Activated B cell treated with CpG ODN at 0.5 μM for 24 hours (primary cell): ENCODE measurements around the gene MYL12A. TPM values are rescaled to one million over a fixed set of nuclear protein-coding genes. Genes with fewer than 3 reads are reported as not detected.
A peak's percentile ranks its signal among the peaks of the same experiment; 100 is the strongest.

ENCODE experiments used
- ATAC-seq: fragments of 200-7000 bp; cut with Tn5 transposase; one replicate; pipeline ENCODE4 v1.10.0; 2021; ENCODE audit warnings: low read depth, mild to moderate bottlenecking, moderate library complexity
- CTCF ChIA-PET: fragments of 350-600 bp; sonication (Branson Sonifier 250); formaldehyde crosslinking; loops from one replicate; lab custom pipeline; 2021; ENCODE audit warnings: antibody characterized with exemption; lab: Charles Lee
- POLR2A ChIA-PET: fragments of 350-600 bp; sonication (Branson Sonifier 250); formaldehyde crosslinking; loops from one replicate; lab custom pipeline; 2021; ENCODE audit warnings: antibody characterized with exemption; lab: Charles Lee
- DNase-seq: peaks from one replicate; pipeline ENCODE4 v3.0.0; 2022
- H3K27ac Mint-ChIP-seq: one replicate; pipeline ENCODE4 v1.8.0; 2020; ENCODE audit warnings: mixed read lengths
- H3K27me3 Mint-ChIP-seq: one replicate; pipeline ENCODE4 v1.8.0; 2021; ENCODE audit warnings: mixed read lengths
- H3K36me3 Mint-ChIP-seq: one replicate; pipeline ENCODE4 v1.8.0; 2021; ENCODE audit warnings: low read depth, mixed read lengths
- H3K4me1 Mint-ChIP-seq: one replicate; pipeline ENCODE4 v1.8.0; 2021; ENCODE audit warnings: mixed read lengths
- H3K4me3 Mint-ChIP-seq: one replicate; pipeline ENCODE4 v1.8.0; 2020; ENCODE audit warnings: mild to moderate bottlenecking, mixed read lengths
- H3K9me3 Mint-ChIP-seq: one replicate; pipeline ENCODE4 v1.8.0; 2020; ENCODE audit warnings: mixed read lengths
- CTCF ChIP-seq: fragments of 200-600 bp; IDR thresholded peaks from one replicate; pipeline ENCODE4 v1.8.0; 2022; ENCODE audit warnings: antibody characterized with exemption, mild to moderate bottlenecking
- intact Hi-C: fragments of 100-400 bp; cut with micrococcal nuclease; formaldehyde crosslinking; loops from one replicate; pipeline ENCODE4 v1.15.1; 2024
- total RNA-seq: library from RNA; stranded (reverse); gene quantifications from 2 replicates; pipeline ENCODE4 v1.2.3, GENCODE V29; 2022

The MYL12A gene
- total RNA-seq, 1 donor from 2014 or later = 394 TPM

DNA sequence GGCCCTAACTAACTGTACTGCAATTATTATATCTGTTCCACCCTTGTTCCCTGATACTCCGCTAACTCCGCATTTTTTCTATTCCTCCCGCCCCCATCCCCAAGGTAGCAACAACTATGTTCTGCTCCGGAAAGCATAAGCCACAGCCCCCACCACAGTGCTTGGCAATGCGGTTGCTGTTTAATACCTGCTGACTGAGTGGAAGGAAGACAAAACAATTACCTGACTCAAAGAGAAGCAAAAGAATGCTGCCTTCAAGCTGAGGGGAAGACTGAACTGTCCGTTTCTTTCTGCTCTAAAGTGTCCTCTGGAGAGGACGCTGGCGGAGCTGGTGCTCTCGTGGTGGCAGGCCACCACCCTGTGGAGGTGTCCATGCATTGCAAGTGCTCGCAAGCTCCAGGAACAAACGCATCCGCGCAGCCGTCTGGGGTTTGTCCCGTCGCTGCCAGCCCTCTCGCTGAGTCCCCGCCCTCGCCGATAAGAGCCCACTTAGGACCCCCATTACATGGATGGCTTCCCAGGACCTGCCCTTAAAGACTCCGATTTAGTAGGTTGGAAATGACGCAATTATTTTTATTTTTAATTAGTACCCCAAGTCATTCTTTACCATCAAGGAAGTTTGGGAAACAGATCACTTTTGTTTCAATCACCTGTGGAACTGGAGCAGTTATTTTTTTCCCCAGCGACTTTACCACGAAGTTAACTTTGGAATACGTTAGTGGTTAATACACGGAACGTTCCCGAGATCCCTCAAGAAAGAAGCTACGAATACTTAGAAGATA, 1.6 kb upstream of the MYL12A start:
- Mint-ChIP-seq H3K4me1 (peaks cover 44% of the 10 kb centered on the region), H3K27me3 (no peaks in the 10 kb centered on the region), H3K4me3 (peak overlapping the region; percentile 94), H3K36me3 (peaks cover 55% of the 10 kb centered on the region), H3K9me3 (peaks cover 7% of the 10 kb centered on the region), H3K27ac (peak overlapping the region; percentile 99)
- ATAC-seq = peak; percentile 62
- CTCF ChIA-PET = interaction anchor here (0.6 to 6.2 kb wide), 52 partner anchors 10 to 480 kb away, joined by 3 to 119 read pairs (median 4); partner anchors contain the start of gene MYL12B
- peak; percentile 54 for TF ChIP-seq CTCF
- intact Hi-C loops = loop anchor here (1.0 to 5.0 kb wide), 11 partner anchors 68 to 479 kb away; no protein-coding TSS in a partner anchor
- DNase-seq = peak; percentile 65
- POLR2A ChIA-PET = interaction anchor here (0.6 to 9.2 kb wide), 35 partner anchors 10 to 608 kb away, joined by 3 to 166 read pairs (median 5); partner anchors contain the start of genes EMILIN2 and MYL12B

DNA sequence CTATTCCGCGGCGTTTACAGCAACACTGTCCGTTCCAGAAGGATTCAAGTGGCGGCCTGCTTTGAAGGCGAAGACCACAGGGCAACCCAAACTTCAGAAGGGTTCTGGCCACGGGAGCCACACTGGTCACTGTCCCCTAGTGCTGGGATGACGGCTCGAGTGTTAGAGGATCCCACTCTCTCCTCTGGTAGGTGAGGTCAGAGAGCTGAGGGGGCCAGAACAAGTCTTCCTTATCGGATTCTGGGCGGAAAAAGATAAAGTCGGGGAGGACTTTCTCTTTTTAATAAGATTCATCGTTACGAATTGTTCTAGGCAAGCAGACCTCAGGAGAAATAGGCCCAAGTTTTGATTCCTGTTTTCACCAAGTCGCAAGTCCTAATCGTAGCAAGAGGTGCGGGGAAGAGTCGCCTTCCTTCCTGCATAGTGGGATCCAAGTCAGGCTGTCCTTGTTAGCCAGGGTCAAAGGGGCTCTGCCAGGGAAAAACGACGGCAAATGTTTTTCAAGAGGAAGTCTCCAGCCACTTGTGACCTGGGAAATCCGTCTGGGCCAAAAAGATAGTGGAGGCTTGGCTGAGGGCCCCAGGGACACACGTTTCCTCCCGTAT, 864 bp upstream of the MYL12A start:
- peaks cover 50% of the 10 kb centered on the region for H3K36me3 Mint-ChIP-seq
- H3K9me3 Mint-ChIP-seq = peaks cover 5% of the 10 kb centered on the region
- peak overlapping the region; percentile 99 for H3K27ac Mint-ChIP-seq
- ATAC-seq (peak; percentile 5), DNase-seq (peak; percentile 37)
- TF ChIP-seq CTCF = no peak
- POLR2A ChIA-PET = interaction anchor here (0.6 to 9.2 kb wide), 52 partner anchors 10 to 591 kb away, joined by 3 to 166 read pairs (median 6); partner anchors contain the start of genes EMILIN2, MYL12B, SMCHD1 and TGIF1
- CTCF ChIA-PET = interaction anchor here (0.6 to 6.2 kb wide), 51 partner anchors 9 to 480 kb away, joined by 3 to 119 read pairs (median 5); partner anchors contain the start of gene MYL12B
- H3K27me3 Mint-ChIP-seq = no peaks in the 10 kb centered on the region
- peak overlapping the region; percentile 94 for H3K4me3 Mint-ChIP-seq
- intact Hi-C loops = loop anchor here (1.0 to 5.0 kb wide), 20 partner anchors 15 to 591 kb away; partner anchors contain the start of genes EMILIN2, LPIN2 and SMCHD1
- peaks cover 50% of the 10 kb centered on the region for H3K4me1 Mint-ChIP-seq

- Mint-ChIP-seq H3K4me3 (peak overlapping the region; percentile 94), H3K27me3 (no peaks in the 10 kb centered on the region), H3K4me1 (peaks cover 64% of the 10 kb centered on the region), H3K9me3 (no peaks in the 10 kb centered on the region), H3K27ac (peak overlapping the region; percentile 99), H3K36me3 (peaks cover 46% of the 10 kb centered on the region)
- no peak for TF ChIP-seq CTCF
- ChIA-PET POLR2A (interaction anchor here (0.6 to 9.2 kb wide), 33 partner anchors 8 to 592 kb away, joined by 3 to 166 read pairs (median 7); partner anchors contain the start of genes EMILIN2, MYL12B, SMCHD1 and TGIF1), CTCF (interaction anchor here (1.1 to 6.2 kb wide), 8 partner anchors 13 to 418 kb away, joined by 3 to 119 read pairs (median 20); partner anchors contain the start of gene MYL12B)
- DNase-seq (no peak), ATAC-seq (no peak)
- intact Hi-C loops = loop anchor here (5.0 kb wide), 1 partner anchor 481 kb away; no protein-coding TSS in a partner anchor
These were observed 559 bp downstream of the MYL12A start for GRCh38 chr18:3248062-3248657.

GRCh38 chr18:3248658-3249359, 1.2 kb downstream of the MYL12A start:
- intact Hi-C loops = loop anchor here (5.0 kb wide), 1 partner anchor 482 kb away; no protein-coding TSS in a partner anchor
- Mint-ChIP-seq H3K9me3 (no peaks in the 10 kb centered on the region), H3K27me3 (no peaks in the 10 kb centered on the region), H3K27ac (peak overlapping the region; percentile 99), H3K4me1 (peaks cover 69% of the 10 kb centered on the region), H3K4me3 (peak overlapping the region; percentile 94), H3K36me3 (peaks cover 49% of the 10 kb centered on the region)
- DNase-seq (no peak), ATAC-seq (no peak)
- TF ChIP-seq CTCF = no peak
- ChIA-PET POLR2A (interaction anchor here (0.7 to 9.2 kb wide), 24 partner anchors 7 to 418 kb away, joined by 3 to 166 read pairs (median 14); partner anchors contain the start of genes EMILIN2, MYL12B and TGIF1), CTCF (interaction anchor here (3.4 to 6.2 kb wide), 4 partner anchors 12 to 418 kb away, joined by 11 to 119 read pairs (median 45); partner anchors contain the start of gene MYL12B)
